Nephron progenitor cell (in vitro differentiated cells): ENCODE results near the gene PI4K2B.

Experiments used
- DNase-seq: peaks from one replicate; pipeline ENCODE4 v3.0.0; 2021
- H3K27ac Mint-ChIP-seq: 2 replicates; pipeline ENCODE4 v1.8.0; 2021; ENCODE audit warnings: mild to moderate bottlenecking, moderate library complexity, mixed read lengths
- H3K27me3 Mint-ChIP-seq: 2 replicates; pipeline ENCODE4 v1.8.0; 2021; ENCODE audit warnings: mild to moderate bottlenecking, low read depth, mixed read lengths; ENCODE audit not compliant: poor library complexity
- H3K36me3 Mint-ChIP-seq: 2 replicates; pipeline ENCODE4 v1.8.0; 2021; ENCODE audit warnings: low read depth, mixed read lengths
- H3K4me1 Mint-ChIP-seq: 2 replicates; pipeline ENCODE4 v1.8.0; 2021; ENCODE audit warnings: mixed read lengths
- H3K4me3 Mint-ChIP-seq: 2 replicates; pipeline ENCODE4 v1.8.0; 2021; ENCODE audit warnings: mild to moderate bottlenecking, moderate library complexity, mixed read lengths
- H3K9me3 Mint-ChIP-seq: 2 replicates; pipeline ENCODE4 v1.8.0; 2021; ENCODE audit warnings: mild to moderate bottlenecking, moderate library complexity, mixed read lengths
- TF ChIP-seq, protein P1 (sequence below): fragments of 200-600 bp; sonication (generic); IDR thresholded peaks from 2 replicates; pipeline ENCODE4 v1.5.0; 2021; ENCODE audit warnings: antibody characterized with exemption

PI4K2B gene

GRCh38 chr4:25283948-25284347 lies 50.1 kb downstream of the PI4K2B start:
- Mint-ChIP-seq H3K27me3 (peaks cover 5% of the 10 kb centered on the region), H3K36me3 (peaks cover 4% of the 10 kb centered on the region), H3K4me1 (no peaks in the 10 kb centered on the region), H3K27ac (no peak overlapping the region), H3K4me3 (no peak overlapping the region), H3K9me3 (peaks cover 30% of the 10 kb centered on the region)
- TF ChIP-seq, protein P1, sequence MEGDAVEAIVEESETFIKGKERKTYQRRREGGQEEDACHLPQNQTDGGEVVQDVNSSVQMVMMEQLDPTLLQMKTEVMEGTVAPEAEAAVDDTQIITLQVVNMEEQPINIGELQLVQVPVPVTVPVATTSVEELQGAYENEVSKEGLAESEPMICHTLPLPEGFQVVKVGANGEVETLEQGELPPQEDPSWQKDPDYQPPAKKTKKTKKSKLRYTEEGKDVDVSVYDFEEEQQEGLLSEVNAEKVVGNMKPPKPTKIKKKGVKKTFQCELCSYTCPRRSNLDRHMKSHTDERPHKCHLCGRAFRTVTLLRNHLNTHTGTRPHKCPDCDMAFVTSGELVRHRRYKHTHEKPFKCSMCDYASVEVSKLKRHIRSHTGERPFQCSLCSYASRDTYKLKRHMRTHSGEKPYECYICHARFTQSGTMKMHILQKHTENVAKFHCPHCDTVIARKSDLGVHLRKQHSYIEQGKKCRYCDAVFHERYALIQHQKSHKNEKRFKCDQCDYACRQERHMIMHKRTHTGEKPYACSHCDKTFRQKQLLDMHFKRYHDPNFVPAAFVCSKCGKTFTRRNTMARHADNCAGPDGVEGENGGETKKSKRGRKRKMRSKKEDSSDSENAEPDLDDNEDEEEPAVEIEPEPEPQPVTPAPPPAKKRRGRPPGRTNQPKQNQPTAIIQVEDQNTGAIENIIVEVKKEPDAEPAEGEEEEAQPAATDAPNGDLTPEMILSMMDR, result no peak
- no peak for DNase-seq

- Mint-ChIP-seq H3K4me3 (no peak overlapping the region), H3K27me3 (peaks cover 5% of the 10 kb centered on the region), H3K27ac (no peak overlapping the region), H3K36me3 (peaks cover 4% of the 10 kb centered on the region), H3K9me3 (peaks cover 30% of the 10 kb centered on the region), H3K4me1 (no peaks in the 10 kb centered on the region)
- TF ChIP-seq, protein P1, result no peak
- DNase-seq, result no peak
Observed at GRCh38 chr4:25284466-25284865, 50.6 kb downstream of the PI4K2B start.

DNA sequence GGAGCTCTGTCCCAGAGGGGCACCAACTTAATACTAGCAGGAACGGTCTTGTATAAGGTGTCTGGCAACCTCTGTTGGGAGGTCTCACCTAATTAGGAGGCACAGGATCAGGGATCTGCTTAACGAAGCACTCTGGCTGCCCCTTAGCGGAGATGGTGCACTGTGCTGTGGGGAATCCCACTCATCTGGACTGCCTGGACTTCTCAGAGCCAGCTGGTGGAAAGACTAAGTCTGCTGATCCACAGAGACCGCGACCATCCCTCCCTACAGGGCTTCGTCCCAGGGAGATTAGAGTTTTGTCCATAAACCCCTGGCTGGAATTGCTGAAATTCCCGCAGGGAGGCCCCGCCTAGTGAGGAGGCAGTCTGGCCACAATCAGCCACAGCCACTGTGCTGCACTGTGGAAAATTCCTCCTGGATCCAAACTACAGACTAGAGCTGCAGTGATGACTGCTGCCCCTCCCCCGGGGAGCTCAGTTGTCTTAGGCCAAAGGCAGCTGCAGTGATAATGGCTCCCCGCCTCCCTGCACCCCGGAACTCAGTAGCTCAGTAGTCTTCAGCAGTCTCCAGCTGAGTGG lies 56.7 kb downstream of the PI4K2B start:
- TF ChIP-seq, protein P1, result no peak
- Mint-ChIP-seq H3K36me3 (peaks cover 4% of the 10 kb centered on the region), H3K9me3 (peaks cover 30% of the 10 kb centered on the region), H3K4me1 (no peaks in the 10 kb centered on the region), H3K27me3 (peaks cover 5% of the 10 kb centered on the region), H3K27ac (no peak overlapping the region), H3K4me3 (no peak overlapping the region)
- no peak for DNase-seq

- no peaks in the 10 kb centered on the region for H3K4me1 Mint-ChIP-seq
- peaks cover 4% of the 10 kb centered on the region for H3K36me3 Mint-ChIP-seq
- TF ChIP-seq, protein P1, result no peak
- no peak overlapping the region for H3K27ac Mint-ChIP-seq
- peaks cover 5% of the 10 kb centered on the region for H3K27me3 Mint-ChIP-seq
- H3K4me3 Mint-ChIP-seq, result no peak overlapping the region
- H3K9me3 Mint-ChIP-seq, result peaks cover 28% of the 10 kb centered on the region
- DNase-seq, result no peak
Observed at GRCh38 chr4:25291158-25291733, 57.4 kb downstream of the PI4K2B start.

DNA sequence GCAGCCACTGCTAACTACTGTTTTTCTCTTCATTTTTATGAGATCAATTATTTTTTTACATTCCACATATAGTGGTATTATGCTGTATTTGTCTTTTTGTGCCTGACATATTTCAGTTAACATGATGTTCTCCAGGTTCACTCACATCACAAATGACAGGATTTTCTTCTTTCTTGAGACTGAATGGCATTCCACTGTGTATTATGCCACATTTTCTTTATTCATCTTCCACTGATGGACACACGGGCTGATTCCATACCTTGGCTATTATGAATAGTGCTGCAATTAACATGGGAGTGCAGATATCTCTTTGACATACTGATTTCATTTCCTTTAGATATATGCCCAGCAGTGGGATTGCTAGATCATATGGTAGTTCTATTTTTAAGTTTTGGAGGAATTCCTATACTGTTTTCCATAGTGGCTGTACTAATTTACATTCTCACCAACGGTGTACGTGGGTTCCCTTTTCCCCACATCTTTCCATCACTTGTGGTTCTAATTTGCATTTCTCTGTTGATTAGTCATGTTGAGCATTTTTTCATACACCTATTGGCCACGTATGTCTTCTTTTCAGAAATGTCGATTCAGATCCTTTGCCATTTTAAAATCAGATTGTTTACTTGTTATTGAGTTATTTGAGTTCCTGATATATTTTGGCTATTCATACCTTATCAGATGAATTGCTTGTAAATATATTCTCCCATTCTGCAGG lies 63.9 kb downstream of the PI4K2B start:
- no peaks in the 10 kb centered on the region for H3K4me1 Mint-ChIP-seq

More for the DNA sequence above, 63.9 kb downstream of the PI4K2B start:
- DNase-seq, result no peak
- H3K4me3 Mint-ChIP-seq, result no peak overlapping the region
- no peaks in the 10 kb centered on the region for H3K36me3 Mint-ChIP-seq
- H3K9me3 Mint-ChIP-seq, result no peaks in the 10 kb centered on the region
- TF ChIP-seq, protein P1, result no peak
- no peak overlapping the region for H3K27ac Mint-ChIP-seq
- H3K27me3 Mint-ChIP-seq, result peaks cover 9% of the 10 kb centered on the region
